Hematopoietic multipotent progenitor cell treated with erythropoietin and hydrocortisone succinate and interleukin-3 and kit ligand, for 17 days (in vitro differentiated cells): Measurements from ENCODE around the gene PDE8A.
"Not testable (repeated sequence)": the region's sequence is repeated elsewhere in the genome, so short reads cannot be mapped to it uniquely, and the experiment has no call there.

ENCODE experiments used
- DNase-seq: peaks from one replicate; pipeline ENCODE4 v3.0.0-alpha.2; 2015; ENCODE audit warnings: low spot score

Gene PDE8A

GRCh38 chr15:84960391-84961113 lies 21.1 kb upstream of the PDE8A start:
- DNase-seq = no peak

GRCh38 chr15:84961114-84961452 lies 20.6 kb upstream of the PDE8A start:
- DNase-seq = no peak

- no peak for DNase-seq
Observed at GRCh38 chr15:84961707-84962106, 19.9 kb upstream of the PDE8A start.

GRCh38 chr15:84962955-84963354 lies 18.7 kb upstream of the PDE8A start:
- DNase-seq = no peak

- no peak for DNase-seq
Observed at GRCh38 chr15:84967380-84967779, 14.3 kb upstream of the PDE8A start.

GRCh38 chr15:84968301-84968700 lies 13.4 kb upstream of the PDE8A start:
- no peak for DNase-seq

GRCh38 chr15:84969257-84969656 lies 12.4 kb upstream of the PDE8A start:
- no peak for DNase-seq

- DNase-seq = no peak
Observed at GRCh38 chr15:84970843-84971242, 10.8 kb upstream of the PDE8A start.

- no peak for DNase-seq
Observed at GRCh38 chr15:84973492-84974460, 7.9 kb upstream of the PDE8A start.

- DNase-seq = no peak
Observed at GRCh38 chr15:84975871-84976351, 5.7 kb upstream of the PDE8A start.

GRCh38 chr15:84976746-84977345 lies 4.8 kb upstream of the PDE8A start:
- DNase-seq = no peak

- no peak for DNase-seq
Observed at GRCh38 chr15:84979651-84980050, 2.0 kb upstream of the PDE8A start.

GRCh38 chr15:84980196-84981053 lies 1.2 kb upstream of the PDE8A start:
- peak; percentile 75 for DNase-seq

GRCh38 chr15:84981054-84981710 lies 474 bp upstream of the PDE8A start:
- DNase-seq = peak; percentile 95

GRCh38 chr15:84982301-84982920 lies 755 bp downstream of the PDE8A start:
- DNase-seq = no peak

GRCh38 chr15:84983294-84983693 lies 1.6 kb downstream of the PDE8A start:
- DNase-seq = no peak

GRCh38 chr15:84983711-84984110 lies 2.1 kb downstream of the PDE8A start:
- no peak for DNase-seq

- no peak for DNase-seq
Observed at GRCh38 chr15:84985158-84985557, 3.5 kb downstream of the PDE8A start.

GRCh38 chr15:84987351-84987750 lies 5.7 kb downstream of the PDE8A start:
- not testable (repeated sequence) for DNase-seq

- DNase-seq = no peak
Observed at GRCh38 chr15:84987949-84988624, 6.4 kb downstream of the PDE8A start.
